Medulla oblongata (tissue), 1 donor: ENCODE data around the gene SMO.
"Not testable (repeated sequence)": the region's sequence is repeated elsewhere in the genome, so short reads cannot be mapped to it uniquely, and the experiment has no call there.

Source experiments
- DNase-seq: peaks from one replicate; pipeline ENCODE4 v3.0.0-alpha.2; 2015; ENCODE audit errors: extremely low spot score

Gene SMO

DNA sequence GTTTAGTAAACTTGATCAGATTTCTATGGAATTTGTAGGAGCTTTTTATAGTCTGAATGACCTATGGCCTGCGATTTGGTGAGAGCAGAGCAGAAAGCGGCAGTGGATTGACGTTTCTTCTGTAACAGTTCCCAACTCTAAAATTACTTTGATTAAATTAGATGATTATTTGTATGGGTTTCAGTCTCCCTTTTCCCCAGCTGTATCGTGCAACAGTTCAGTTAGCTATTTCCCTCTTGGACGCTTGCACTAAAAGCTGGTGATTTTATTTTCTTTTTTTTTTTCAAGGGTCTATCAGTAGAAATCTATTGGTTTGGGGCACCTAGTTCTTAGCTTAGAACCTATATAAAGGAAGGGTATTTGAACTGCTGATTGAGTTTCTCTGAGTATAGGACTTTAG is 43.2 kb downstream of the SMO start:
- DNase-seq: no peak

- DNase-seq: no peak
Measured at GRCh38 chr7:129238546-129238945, 50.1 kb downstream of the SMO start.

GRCh38 chr7:129240119-129240820 is 51.8 kb downstream of the SMO start:
- no peak for DNase-seq

DNA sequence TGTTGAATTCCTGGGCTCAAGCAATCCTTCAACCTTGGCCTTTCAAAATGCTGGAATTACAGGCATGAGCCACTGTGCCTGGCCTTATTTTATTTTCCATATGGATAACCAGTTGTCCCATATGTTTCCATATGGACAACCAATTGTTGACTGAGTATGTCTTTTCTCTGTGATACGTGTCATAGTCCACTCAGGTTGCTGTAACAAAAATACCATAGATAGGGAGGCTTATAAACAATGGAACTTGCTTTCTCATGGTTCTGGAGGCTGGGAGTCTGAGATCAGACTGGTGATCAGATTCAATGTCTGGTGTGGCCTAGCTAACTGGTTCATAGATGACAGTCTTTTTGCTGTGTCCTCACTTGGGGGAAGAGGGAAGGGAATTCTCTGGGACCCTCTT is 55.8 kb downstream of the SMO start:
- DNase-seq: no peak

DNA sequence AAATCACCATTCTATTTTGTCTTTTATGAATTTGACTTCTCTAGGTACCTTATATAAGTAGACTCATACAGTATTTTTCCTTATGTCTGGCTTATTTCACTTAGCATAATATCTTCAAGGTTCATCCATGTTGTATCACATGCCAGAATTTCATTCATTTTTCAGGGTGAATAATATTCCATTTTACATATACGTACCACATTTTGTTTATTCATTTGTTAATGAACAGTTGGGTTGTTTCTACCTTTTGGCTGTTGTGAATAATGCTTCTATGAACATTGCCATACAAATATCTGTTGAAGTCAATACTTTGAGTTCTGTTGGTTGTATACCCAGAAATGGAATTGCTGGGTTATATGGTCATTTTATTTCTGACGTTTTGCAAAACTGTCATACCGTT is 57.1 kb downstream of the SMO start:
- DNase-seq: no peak

GRCh38 chr7:129247087-129247486 is 58.7 kb downstream of the SMO start:
- no peak for DNase-seq

DNA sequence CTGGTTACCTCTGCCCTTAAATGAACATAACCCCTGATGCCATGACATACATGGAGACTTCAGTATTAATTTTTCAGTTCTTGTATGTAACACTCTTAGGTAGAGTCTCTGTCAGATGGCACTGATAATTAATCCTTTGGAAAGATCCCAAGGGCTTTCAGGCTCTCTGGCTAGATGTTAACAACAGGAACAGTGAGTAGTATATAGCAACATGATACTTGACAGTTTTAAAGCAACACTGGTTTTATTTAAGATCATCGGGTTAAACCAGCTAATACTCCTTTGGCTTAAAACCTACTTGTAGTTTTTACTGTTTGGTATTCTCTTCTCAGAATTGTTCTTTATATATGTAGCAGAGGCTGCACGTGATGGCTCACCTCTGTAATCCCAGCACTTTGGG is 63.7 kb downstream of the SMO start:
- DNase-seq: no peak

- DNase-seq: not testable (repeated sequence)
Measured at GRCh38 chr7:129252603-129253002, 64.2 kb downstream of the SMO start.

GRCh38 chr7:129255800-129256199 is 67.4 kb downstream of the SMO start:
- DNase-seq: no peak

DNA sequence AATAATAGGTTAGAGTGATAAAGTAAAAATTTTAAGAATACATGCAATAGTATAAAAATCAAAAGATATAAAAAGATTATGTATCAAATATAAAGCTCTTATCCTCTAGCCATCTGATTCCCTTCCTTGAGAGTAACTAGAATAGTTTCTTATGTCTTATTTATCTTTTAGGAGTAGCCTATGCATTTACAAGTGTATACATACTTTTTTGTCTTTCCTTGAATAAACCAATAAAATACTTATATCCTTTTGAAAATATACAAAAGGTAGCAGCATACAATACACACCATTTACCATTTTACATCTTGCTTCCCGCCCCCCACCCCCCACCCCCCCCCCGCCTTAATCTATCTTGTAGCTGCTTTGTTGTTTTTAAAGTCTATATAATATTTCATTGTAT is 67.8 kb downstream of the SMO start:
- no peak for DNase-seq

DNA sequence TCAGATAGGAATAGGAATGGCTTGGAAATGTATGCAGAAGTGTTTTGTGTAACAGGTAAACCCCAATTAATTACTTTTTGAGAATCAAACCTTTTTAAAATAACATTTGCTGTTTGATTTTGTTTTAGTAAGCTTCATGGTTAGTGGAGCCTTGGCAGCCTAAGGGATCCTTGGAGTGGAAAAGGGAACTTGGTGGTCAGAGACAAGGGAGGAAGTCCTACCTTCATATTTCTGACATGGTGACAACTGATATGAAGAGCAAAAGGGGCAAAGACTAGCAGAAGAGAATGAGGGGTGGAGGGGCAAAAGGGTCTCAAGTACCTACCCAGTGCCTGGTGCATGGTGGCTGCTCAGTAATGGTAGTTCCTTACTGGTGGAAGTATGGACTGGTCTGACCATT is 68.7 kb downstream of the SMO start:
- DNase-seq: no peak

DNA sequence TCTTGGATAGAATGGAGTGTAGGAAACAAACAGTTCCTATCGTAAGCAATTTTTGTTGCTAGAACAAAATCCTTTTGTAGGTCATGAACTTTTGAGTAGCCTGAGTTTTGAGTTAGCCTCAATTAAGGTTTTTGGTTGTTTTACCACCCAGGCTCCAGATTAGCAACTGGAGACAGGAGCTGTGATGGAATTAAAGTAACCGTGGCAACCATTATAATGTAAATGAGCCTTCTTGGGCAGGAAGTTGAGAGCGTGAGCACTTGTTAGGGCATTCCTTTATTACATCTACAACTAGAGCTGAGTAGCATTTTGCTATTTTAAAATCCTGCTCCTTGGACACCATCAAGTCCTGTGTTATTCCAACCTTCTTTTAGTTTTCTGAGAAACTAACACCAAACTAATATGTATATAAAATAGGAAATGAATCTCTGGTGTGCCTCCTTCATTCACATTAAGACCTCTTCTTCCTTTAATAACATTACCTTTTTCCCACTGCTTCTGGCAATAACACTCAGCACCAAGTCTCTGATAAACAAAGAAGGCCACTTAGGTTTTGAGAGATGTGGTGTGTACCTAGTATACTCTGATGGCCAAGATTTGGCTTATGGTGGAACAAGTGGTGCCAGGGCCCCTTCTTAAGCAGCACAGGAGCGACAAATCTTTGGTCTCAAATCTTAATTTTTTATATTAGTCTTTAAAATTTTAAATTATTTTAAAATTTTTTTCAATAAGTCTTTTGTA is 70.4 kb downstream of the SMO start:
- DNase-seq: peak; percentile 24

GRCh38 chr7:129262324-129262723 is 73.9 kb downstream of the SMO start:
- no peak for DNase-seq
